Stimulated activated naive CD8-positive, alpha-beta T cell treated with anti-CD3 and anti-CD28 coated beads, Interleukin-15, amount 100 ng/mL, for 72 hours (primary cell): ENCODE measurements around the gene SHROOM3.
"Not testable (repeated sequence)": the region's sequence is repeated elsewhere in the genome, so short reads cannot be mapped to it uniquely, and the experiment has no call there.

Experiments used
- ATAC-seq: fragments of 150-1000 bp; cut with Tn5 transposase; 2 replicates; pipeline ENCODE4 v1.10.0; 2021; ENCODE audit warnings: mild to moderate bottlenecking, moderate library complexity
- DNase-seq, 2 donors: peaks; one replicate each; pipeline ENCODE4 v3.0.0; 2021 to 2022
- H3K27ac Mint-ChIP-seq, 2 donors: one replicate each; pipeline ENCODE4 v1.8.0; 2022; ENCODE audit warnings: mild to moderate bottlenecking in 2 of 2, mixed read lengths in 2 of 2, moderate library complexity in 2 of 2
- H3K27me3 Mint-ChIP-seq: one replicate; pipeline ENCODE4 v1.8.0; 2022; ENCODE audit warnings: mixed read lengths
- H3K4me1 Mint-ChIP-seq: one replicate; pipeline ENCODE4 v1.8.0; 2022; ENCODE audit warnings: mild to moderate bottlenecking, mixed read lengths
- H3K4me3 Mint-ChIP-seq, 2 donors: one replicate each; pipeline ENCODE4 v1.8.0; 2022; ENCODE audit warnings: mild to moderate bottlenecking in 2 of 2, mixed read lengths in 2 of 2, moderate library complexity in 1 of 2
- H3K9me3 Mint-ChIP-seq, 2 donors: one replicate each; pipeline ENCODE4 v1.8.0; 2022; ENCODE audit warnings: mixed read lengths in 2 of 2

The SHROOM3 gene

GRCh38 chr4:76430519-76431388, 4.3 kb upstream of the SHROOM3 start:
- H3K9me3 Mint-ChIP-seq: no peaks in the 10 kb centered on the region
- H3K4me3 Mint-ChIP-seq: no peak overlapping the region
- H3K27ac Mint-ChIP-seq: no peak overlapping the region
- peaks cover 10% of the 10 kb centered on the region for H3K4me1 Mint-ChIP-seq
- DNase-seq (no peak), ATAC-seq (peak; percentile 58)
- H3K27me3 Mint-ChIP-seq: peaks cover 23% of the 10 kb centered on the region

DNA sequence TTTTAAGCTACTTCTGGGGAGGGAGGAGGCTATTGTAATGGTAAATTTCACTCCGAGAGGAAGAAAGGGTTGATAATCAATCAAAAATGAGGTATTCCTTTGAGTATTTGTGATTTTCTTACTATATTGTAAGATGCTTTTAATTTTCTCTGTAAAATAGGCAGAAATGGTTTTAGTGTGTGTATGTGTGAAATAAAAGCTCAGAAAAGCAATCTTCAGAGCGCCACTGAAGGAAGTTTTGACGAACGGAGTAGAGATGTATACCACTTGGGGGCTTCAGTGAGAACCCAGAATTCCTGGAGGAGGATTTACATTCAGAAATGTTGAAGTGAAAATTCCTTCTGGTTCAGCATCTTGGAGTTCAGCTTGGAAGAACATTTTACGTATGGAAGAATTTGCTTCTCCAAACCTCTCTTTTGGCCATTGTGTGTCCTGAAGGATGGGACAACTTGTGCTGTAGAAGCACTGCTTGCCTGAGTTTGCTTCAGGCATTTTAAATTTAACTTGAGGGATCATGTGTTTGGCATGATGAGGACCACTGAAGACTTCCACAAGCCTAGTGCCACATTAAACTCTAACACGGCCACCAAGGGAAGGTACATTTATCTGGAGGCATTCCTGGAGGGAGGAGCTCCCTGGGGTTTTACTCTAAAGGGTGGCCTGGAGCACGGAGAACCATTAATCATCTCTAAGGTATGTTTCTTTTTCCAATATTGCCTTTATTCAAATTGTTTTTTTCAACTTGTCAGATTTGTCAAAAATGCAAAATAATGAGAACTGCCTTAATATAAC, 695 bp downstream of the SHROOM3 start:
- ATAC-seq (no peak), DNase-seq (no peak)
- Mint-ChIP-seq H3K27ac (no peak overlapping the region), H3K27me3 (peaks cover 59% of the 10 kb centered on the region), H3K4me3 (no peak overlapping the region), H3K4me1 (peaks cover 10% of the 10 kb centered on the region), H3K9me3 (peaks cover 0 to 5% of the 10 kb centered on the region in 2 donors)

DNA sequence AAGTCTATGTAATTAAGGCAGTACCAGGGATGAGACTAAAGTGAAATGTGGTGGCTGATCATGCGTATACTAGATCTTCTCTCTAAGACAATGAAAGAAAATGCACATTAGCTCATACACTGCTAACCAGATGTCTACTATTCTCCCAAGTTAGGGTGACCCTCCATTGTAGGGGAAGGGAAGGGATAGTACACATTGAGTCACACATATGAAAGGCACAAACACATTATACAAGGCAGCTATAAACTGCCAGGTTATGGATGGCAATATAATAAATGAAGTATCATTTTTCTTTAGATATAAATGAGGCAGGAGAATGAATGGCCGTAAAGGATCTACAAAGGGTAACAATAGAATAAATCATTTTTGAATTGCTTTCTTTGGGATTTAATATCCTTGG, 4.5 kb downstream of the SHROOM3 start:
- no peak overlapping the region for H3K27ac Mint-ChIP-seq
- no peak for ATAC-seq
- H3K4me1 Mint-ChIP-seq: peaks cover 10% of the 10 kb centered on the region
- H3K4me3 Mint-ChIP-seq: no peak overlapping the region
- peaks cover 49% of the 10 kb centered on the region for H3K27me3 Mint-ChIP-seq
- H3K9me3 Mint-ChIP-seq: peaks cover 0 to 5% of the 10 kb centered on the region in 2 donors
- DNase-seq: no peak

DNA sequence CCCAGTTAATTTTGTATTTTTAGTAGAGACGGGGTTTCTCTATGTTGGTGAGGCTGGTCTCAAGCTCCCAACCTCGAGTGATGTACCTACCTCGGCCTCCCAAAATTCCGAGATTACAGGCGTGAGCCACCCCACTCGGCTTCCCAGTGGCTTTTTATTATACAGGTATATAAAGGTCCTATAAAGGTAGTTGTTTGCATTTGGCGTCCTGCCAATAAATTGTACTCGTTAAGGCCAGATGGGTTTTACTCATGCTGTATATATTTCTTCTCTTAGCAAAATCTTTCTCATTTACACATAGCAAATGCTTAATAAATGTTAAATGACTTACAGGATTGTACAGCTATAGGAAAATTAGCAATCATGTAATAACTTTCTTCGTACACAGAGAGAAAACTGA, 6.9 kb downstream of the SHROOM3 start:
- Mint-ChIP-seq H3K27me3 (peaks cover 26% of the 10 kb centered on the region), H3K27ac (no peak overlapping the region), H3K9me3 (peaks cover 0 to 5% of the 10 kb centered on the region in 2 donors), H3K4me3 (no peak overlapping the region), H3K4me1 (no peaks in the 10 kb centered on the region)
- ATAC-seq (no peak), DNase-seq (no peak)

- Mint-ChIP-seq H3K27ac (no peak overlapping the region), H3K9me3 (peaks cover 0 to 5% of the 10 kb centered on the region in 2 donors), H3K27me3 (peaks cover 16% of the 10 kb centered on the region), H3K4me3 (no peak overlapping the region), H3K4me1 (no peaks in the 10 kb centered on the region)
- no peak for ATAC-seq
- DNase-seq: no peak
Observed at GRCh38 chr4:76442807-76443206, 7.8 kb downstream of the SHROOM3 start.

- Mint-ChIP-seq H3K9me3 (peaks cover 0 to 3% of the 10 kb centered on the region in 2 donors), H3K27me3 (peaks cover 14% of the 10 kb centered on the region), H3K4me1 (no peaks in the 10 kb centered on the region), H3K4me3 (no peak overlapping the region), H3K27ac (no peak overlapping the region)
- DNase-seq (no peak), ATAC-seq (no peak)
Observed at GRCh38 chr4:76443376-76443775, 8.3 kb downstream of the SHROOM3 start.

DNA sequence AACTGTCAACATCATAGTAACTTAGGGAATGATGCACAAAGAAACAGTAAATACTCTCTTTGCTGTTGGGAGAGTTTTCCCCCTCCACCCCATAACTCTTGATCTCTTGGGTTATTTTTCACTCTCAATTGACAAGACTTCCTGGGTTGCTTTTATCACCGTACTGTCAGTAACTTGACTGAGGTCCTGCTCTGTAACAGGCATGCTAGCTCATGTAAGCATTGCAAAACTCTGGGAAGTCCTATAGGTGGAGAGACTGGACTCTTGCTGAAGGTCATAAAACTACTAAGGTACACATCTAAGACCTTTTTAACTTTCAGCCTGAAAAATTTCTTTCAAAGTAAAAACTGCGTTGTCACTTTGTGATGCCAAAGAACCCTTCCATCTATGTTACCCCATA, 10.9 kb downstream of the SHROOM3 start:
- H3K4me3 Mint-ChIP-seq: no peak overlapping the region

GRCh38 chr4:76447393-76447851, 12.4 kb downstream of the SHROOM3 start:
- no peak for DNase-seq
- Mint-ChIP-seq H3K4me1 (no peaks in the 10 kb centered on the region), H3K9me3 (no peaks in the 10 kb centered on the region), H3K27me3 (peaks cover 31% of the 10 kb centered on the region), H3K4me3 (no peak overlapping the region), H3K27ac (no peak overlapping the region)
- ATAC-seq: no peak

More for the DNA sequence above, 10.9 kb downstream of the SHROOM3 start:
- H3K27me3 Mint-ChIP-seq: peaks cover 24% of the 10 kb centered on the region
- no peaks in the 10 kb centered on the region for H3K9me3 Mint-ChIP-seq
- ATAC-seq: no peak
- H3K27ac Mint-ChIP-seq: no peak overlapping the region
- no peak for DNase-seq
- H3K4me1 Mint-ChIP-seq: no peaks in the 10 kb centered on the region

DNA sequence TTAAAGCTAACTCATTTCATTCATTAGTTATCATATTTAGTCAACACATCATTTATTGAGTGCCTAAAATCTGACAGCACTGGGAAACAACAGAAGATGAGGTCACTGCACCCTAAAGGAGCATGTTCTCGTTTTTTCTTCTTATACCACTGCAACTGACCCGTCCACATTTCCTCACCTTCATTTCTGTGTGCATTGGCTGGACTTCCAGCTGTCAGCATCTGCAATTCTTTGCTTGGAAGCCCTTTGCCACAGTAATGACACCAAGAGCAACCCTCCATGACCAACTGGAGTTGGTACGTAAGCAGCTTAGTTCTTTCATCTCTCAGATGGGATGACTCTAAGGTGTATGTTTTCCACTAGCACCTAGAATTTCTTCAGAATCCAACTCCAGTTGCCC, 13.2 kb downstream of the SHROOM3 start:
- no peaks in the 10 kb centered on the region for H3K9me3 Mint-ChIP-seq
- no peak overlapping the region for H3K4me3 Mint-ChIP-seq
- no peaks in the 10 kb centered on the region for H3K4me1 Mint-ChIP-seq
- DNase-seq (no peak), ATAC-seq (no peak)
- no peak overlapping the region for H3K27ac Mint-ChIP-seq
- peaks cover 31% of the 10 kb centered on the region for H3K27me3 Mint-ChIP-seq

DNA sequence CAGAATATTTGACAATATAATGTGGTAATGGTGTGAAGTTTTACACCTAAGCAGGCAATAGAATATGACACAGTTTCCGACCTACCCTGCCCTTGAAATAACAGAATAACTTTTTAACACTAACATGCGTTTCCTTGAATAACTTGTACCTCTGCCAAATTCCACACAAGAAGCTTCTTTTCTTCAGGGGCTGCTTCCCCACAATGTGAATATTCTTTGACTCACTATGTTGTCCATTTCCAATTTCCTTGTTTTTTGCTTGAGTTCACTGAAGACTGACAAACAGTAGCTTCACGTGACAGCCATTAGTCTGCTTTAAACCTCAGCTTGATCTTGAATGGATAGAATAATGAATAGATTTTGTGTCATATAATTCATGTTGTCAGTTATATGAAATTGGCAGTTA, 14.3 kb downstream of the SHROOM3 start:
- H3K4me1 Mint-ChIP-seq: no peaks in the 10 kb centered on the region
- H3K27me3 Mint-ChIP-seq: peaks cover 31% of the 10 kb centered on the region
- DNase-seq (no peak), ATAC-seq (no peak)
- H3K4me3 Mint-ChIP-seq: no peak overlapping the region
- H3K27ac Mint-ChIP-seq: no peak overlapping the region
- no peaks in the 10 kb centered on the region for H3K9me3 Mint-ChIP-seq

- DNase-seq (no peak), ATAC-seq (no peak)
- no peaks in the 10 kb centered on the region for H3K9me3 Mint-ChIP-seq
- H3K27ac Mint-ChIP-seq: no peak overlapping the region
- no peak overlapping the region for H3K4me3 Mint-ChIP-seq
- peaks cover 31% of the 10 kb centered on the region for H3K27me3 Mint-ChIP-seq
- no peaks in the 10 kb centered on the region for H3K4me1 Mint-ChIP-seq
Observed at GRCh38 chr4:76449833-76450232, 14.8 kb downstream of the SHROOM3 start.

- no peak for DNase-seq
- Mint-ChIP-seq H3K27ac (no peak overlapping the region), H3K4me1 (no peaks in the 10 kb centered on the region), H3K9me3 (no peaks in the 10 kb centered on the region), H3K4me3 (no peak overlapping the region), H3K27me3 (peaks cover 37% of the 10 kb centered on the region)
- no peak for ATAC-seq
Observed at GRCh38 chr4:76453232-76453631, 18.2 kb downstream of the SHROOM3 start.

DNA sequence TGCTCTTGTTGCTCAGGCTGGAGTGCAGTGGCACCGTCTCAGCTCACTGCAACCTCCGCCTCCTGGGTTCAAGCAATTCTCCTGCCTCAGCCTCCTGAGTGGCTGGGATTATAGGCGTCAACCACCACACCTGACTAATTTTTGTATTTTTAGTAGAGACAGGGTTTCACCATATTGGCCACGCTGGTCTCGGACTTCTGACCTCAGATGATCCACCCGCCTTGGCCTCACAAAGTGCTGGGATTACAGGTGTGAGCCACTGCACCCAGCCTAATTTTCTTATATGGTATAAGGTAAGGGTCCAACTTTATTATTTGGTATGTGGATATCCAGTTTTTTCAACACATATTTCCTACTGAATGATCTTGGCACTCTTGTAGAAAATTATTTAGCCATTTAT, 19.0 kb downstream of the SHROOM3 start:
- not testable (repeated sequence) for H3K4me1 Mint-ChIP-seq
- H3K27me3 Mint-ChIP-seq: peaks cover 29% of the 10 kb centered on the region

DNA sequence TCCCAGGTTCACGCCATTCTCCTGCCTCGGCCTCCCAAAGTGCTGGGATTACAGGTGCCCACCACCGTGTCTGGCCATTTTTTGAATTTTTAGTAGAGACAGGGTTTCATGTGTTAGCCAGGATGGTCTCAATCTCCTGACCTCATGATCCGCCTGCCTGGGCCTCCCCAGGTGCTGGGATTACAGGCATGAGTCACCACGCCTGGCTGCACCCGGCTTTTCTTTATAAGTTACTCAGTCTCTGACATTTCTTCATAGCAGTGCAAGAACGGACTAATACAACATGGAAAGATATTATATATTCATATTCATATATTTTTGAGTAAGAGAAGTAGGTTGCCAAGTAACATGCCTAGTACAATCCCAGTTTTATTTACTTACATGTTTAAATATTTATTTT, 22.9 kb downstream of the SHROOM3 start:
- no peak overlapping the region for H3K4me3 Mint-ChIP-seq
- no peak overlapping the region for H3K27ac Mint-ChIP-seq
- H3K27me3 Mint-ChIP-seq: peaks cover 14% of the 10 kb centered on the region
- no peaks in the 10 kb centered on the region for H3K4me1 Mint-ChIP-seq
- DNase-seq (no peak), ATAC-seq (no peak)
- H3K9me3 Mint-ChIP-seq: peaks cover 4 to 5% of the 10 kb centered on the region in 2 donors

More for the DNA sequence above, 19.0 kb downstream of the SHROOM3 start:
- ATAC-seq, H3K27ac Mint-ChIP-seq, H3K4me3 Mint-ChIP-seq, DNase-seq, H3K9me3 Mint-ChIP-seq: not testable (repeated sequence)

DNA sequence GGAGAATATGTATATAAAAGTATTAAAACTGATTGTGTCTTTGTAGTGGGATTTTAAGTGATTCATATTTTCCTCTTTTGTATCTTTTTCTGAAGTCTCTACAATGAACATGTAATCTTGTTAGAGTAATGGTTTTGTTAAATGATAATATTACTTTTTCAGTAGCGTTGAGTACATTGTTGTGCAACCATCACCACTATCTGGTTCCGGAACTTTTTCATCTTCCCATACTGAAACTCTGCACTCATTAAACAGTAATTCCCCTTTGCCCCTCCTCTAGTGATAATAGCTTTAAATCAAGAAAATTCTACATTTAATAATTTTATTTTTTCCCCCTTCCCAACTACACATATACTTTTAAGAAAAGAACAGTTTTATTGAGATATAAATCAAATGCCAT, 23.3 kb downstream of the SHROOM3 start:
- no peak overlapping the region for H3K27ac Mint-ChIP-seq
- ATAC-seq (no peak), DNase-seq (no peak)
- H3K4me1 Mint-ChIP-seq: no peaks in the 10 kb centered on the region
- H3K4me3 Mint-ChIP-seq: no peak overlapping the region
- peaks cover 8 to 9% of the 10 kb centered on the region in 2 donors for H3K9me3 Mint-ChIP-seq
- H3K27me3 Mint-ChIP-seq: peaks cover 14% of the 10 kb centered on the region

GRCh38 chr4:76458825-76459224, 23.8 kb downstream of the SHROOM3 start:
- no peak overlapping the region for H3K27ac Mint-ChIP-seq
- peaks cover 14% of the 10 kb centered on the region for H3K27me3 Mint-ChIP-seq
- H3K4me1 Mint-ChIP-seq: no peaks in the 10 kb centered on the region
- peaks cover 8 to 11% of the 10 kb centered on the region in 2 donors for H3K9me3 Mint-ChIP-seq
- H3K4me3 Mint-ChIP-seq: no peak overlapping the region
- ATAC-seq (no peak), DNase-seq (no peak)
